Thoracic aorta (tissue), 2 donors: Measurements from ENCODE around the gene TUBD1. TPM values are rescaled to one million over a fixed set of nuclear protein-coding genes. Genes with fewer than 3 reads are reported as not detected.
"Not testable (repeated sequence)": the region's sequence is repeated elsewhere in the genome, so short reads cannot be mapped to it uniquely, and the experiment has no call there.

ENCODE experiments used
- ATAC-seq: fragments of 150-250 bp; one replicate; pipeline ENCODE4 v1.8.0; 2017; ENCODE audit warnings: low read depth; ENCODE audit not compliant: insufficient number of reproducible peaks, low FRiP score
- DNase-seq: peaks from one replicate; pipeline ENCODE4 v3.0.0-alpha.2; 2020; ENCODE audit warnings: low spot score
- H3K27ac ChIP-seq, 2 donors: fragments of 200-600 bp; sonication (generic); 1 replicate in 1 of 2; 2 replicates in 1 of 2; pipeline ENCODE4 v1.5.1; 2016; ENCODE audit warnings: mild to moderate bottlenecking in 2 of 2, moderate library complexity in 2 of 2
- H3K27me3 ChIP-seq: fragments of 200-600 bp; sonication (generic); replicated peaks from 2 replicates; pipeline ENCODE4 v1.6.0; 2016; ENCODE audit warnings: mild to moderate bottlenecking; ENCODE audit not compliant: insufficient read depth
- H3K36me3 ChIP-seq: fragments of 200-600 bp; sonication (generic); one replicate; pipeline ENCODE4 v1.5.1; 2016
- H3K4me1 ChIP-seq, 2 donors: fragments of 200-600 bp; sonication (generic); 1 replicate in 1 of 2; 2 replicates in 1 of 2; pipeline versions ENCODE4 v1.5.1 to v1.6.0; 2016; ENCODE audit warnings: low read depth in 2 of 2, mild to moderate bottlenecking in 1 of 2; ENCODE audit not compliant: control insufficient read depth in 1 of 2
- H3K4me3 ChIP-seq: fragments of 200-600 bp; sonication (generic); 2 replicates; pipeline ENCODE4 v1.5.1; 2016; ENCODE audit warnings: mild to moderate bottlenecking
- H3K9me3 ChIP-seq: fragments of 200-600 bp; sonication (generic); 2 replicates; pipeline ENCODE4 v1.5.1; 2016
- CTCF ChIP-seq: fragments of 200-600 bp; sonication (generic); IDR thresholded peaks from one replicate; pipeline ENCODE4 v1.5.1; 2019; ENCODE audit warnings: antibody characterized with exemption
- total RNA-seq, 2 donors: library from RNA; depleted of rRNA; stranded (reverse); fragments of >200 nt; gene quantifications; one replicate each; pipeline versions ENCODE4 v1.1.0 to v1.2.3, GENCODE V29; 2016

The TUBD1 gene
- total RNA-seq, 2 donors from 2014 or later: 11.0 to 28.0 TPM

GRCh38 chr17:59859444-59860025 lies 33.2 kb downstream of the TUBD1 start:
- H3K27ac ChIP-seq: no peak overlapping the region
- peaks cover 15% of the 10 kb centered on the region for H3K36me3 ChIP-seq
- ATAC-seq: no peak
- no peak for DNase-seq
- H3K4me3 ChIP-seq: no peak overlapping the region
- H3K27me3 ChIP-seq: no peaks in the 10 kb centered on the region
- TF ChIP-seq CTCF: peak; percentile 58
- peaks cover 0 to 6% of the 10 kb centered on the region in 2 donors for H3K4me1 ChIP-seq
- H3K9me3 ChIP-seq: no peaks in the 10 kb centered on the region

DNA sequence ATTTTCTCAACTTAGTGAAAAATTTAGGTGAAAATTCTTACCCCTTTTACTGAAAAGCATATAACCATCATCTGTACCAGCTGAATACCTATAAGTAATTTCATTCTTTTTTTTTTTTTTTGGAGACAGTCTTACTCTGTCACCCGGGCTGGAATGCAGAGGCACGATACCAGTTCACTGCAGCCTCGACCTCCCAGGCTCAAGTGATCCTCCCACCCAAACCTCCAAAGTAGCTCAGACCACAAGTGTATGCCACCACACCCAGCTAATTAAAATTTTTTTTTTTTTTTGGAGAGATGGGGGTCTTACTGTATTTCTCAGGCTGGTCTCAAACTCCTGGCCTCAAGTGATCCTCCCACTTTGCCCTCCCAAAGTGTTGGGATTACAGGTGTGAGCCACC lies 33.8 kb downstream of the TUBD1 start:
- H3K4me3 ChIP-seq: no peak overlapping the region
- no peaks in the 10 kb centered on the region for H3K9me3 ChIP-seq
- no peak overlapping the region for H3K27ac ChIP-seq
- peaks cover 5 to 6% of the 10 kb centered on the region in 2 donors for H3K4me1 ChIP-seq
- ATAC-seq (no peak), DNase-seq (no peak)
- no peaks in the 10 kb centered on the region for H3K27me3 ChIP-seq
- peaks cover 15% of the 10 kb centered on the region for H3K36me3 ChIP-seq
- no peak for TF ChIP-seq CTCF

- DNase-seq (no peak), ATAC-seq (no peak)
- H3K27me3 ChIP-seq: no peaks in the 10 kb centered on the region
- TF ChIP-seq CTCF: no peak
- H3K4me3 ChIP-seq: no peak overlapping the region
- H3K27ac ChIP-seq: no peak overlapping the region
- peaks cover 15% of the 10 kb centered on the region for H3K36me3 ChIP-seq
- peaks cover 6 to 11% of the 10 kb centered on the region in 2 donors for H3K4me1 ChIP-seq
- no peaks in the 10 kb centered on the region for H3K9me3 ChIP-seq
These were observed 34.5 kb downstream of the TUBD1 start for GRCh38 chr17:59858167-59858816.

- H3K27ac ChIP-seq: no peak overlapping the region
- ATAC-seq: no peak
These were observed 35.6 kb downstream of the TUBD1 start for GRCh38 chr17:59856859-59857794.

GRCh38 chr17:59853919-59854729 lies 38.6 kb downstream of the TUBD1 start:
- H3K27ac ChIP-seq: peak overlapping the region; percentile 15 to 53
- DNase-seq: not testable (repeated sequence)

More at GRCh38 chr17:59856859-59857794, 35.6 kb downstream of the TUBD1 start:
- no peak for TF ChIP-seq CTCF
- H3K4me3 ChIP-seq: no peak overlapping the region
- H3K36me3 ChIP-seq: peaks cover 10% of the 10 kb centered on the region
- DNase-seq: no peak
- peaks cover 8 to 22% of the 10 kb centered on the region in 2 donors for H3K4me1 ChIP-seq
- no peaks in the 10 kb centered on the region for H3K27me3 ChIP-seq
- no peaks in the 10 kb centered on the region for H3K9me3 ChIP-seq

More at GRCh38 chr17:59853919-59854729, 38.6 kb downstream of the TUBD1 start:
- not testable (repeated sequence) for H3K27me3 ChIP-seq, H3K9me3 ChIP-seq, H3K36me3 ChIP-seq, H3K4me3 ChIP-seq, ATAC-seq
- H3K4me1 ChIP-seq: peaks cover 18 to 33% of the 10 kb centered on the region in 2 donors
